GM18520 (cell line): ENCODE results near the gene MCM3AP.

ENCODE experiments used
- ATAC-seq: cut with Tn5 transposase; IDR thresholded peaks from one replicate; pipeline ENCODE4 v1.9.1; 2021; ENCODE audit not compliant: unreplicated experiment

The MCM3AP gene

GRCh38 chr21:46285206-46285661 is at the start of gene MCM3AP:
MCM3AP (minus strand) TSS chr21:46285611; CDS start chr21:46285286, 325 bp downstream.
- no peak for ATAC-seq

- ATAC-seq: no peak
These were observed 49.1 kb upstream of the MCM3AP start for GRCh38 chr21:46334351-46335140.

- no peak for ATAC-seq
These were observed 44.4 kb upstream of the MCM3AP start for GRCh38 chr21:46329796-46330195.

- ATAC-seq: no peak
These were observed 42.7 kb upstream of the MCM3AP start for GRCh38 chr21:46328151-46328550.

- ATAC-seq: no peak
These were observed 42.3 kb upstream of the MCM3AP start for GRCh38 chr21:46327711-46328110.

GRCh38 chr21:46326110-46326703 is 40.8 kb upstream of the MCM3AP start:
- ATAC-seq: no peak

- no peak for ATAC-seq
These were observed 39.9 kb upstream of the MCM3AP start for GRCh38 chr21:46325073-46325912.

GRCh38 chr21:46324390-46325072 is 39.1 kb upstream of the MCM3AP start:
- ATAC-seq: peak; percentile 25

GRCh38 chr21:46323710-46324389 is 38.4 kb upstream of the MCM3AP start, which contains the start of the genes C21orf58 and PCNT:
C21orf58 (minus strand) TSS chr21:46323870; CDS start chr21:46322738, 1,132 bp downstream.
PCNT (plus strand) TSS chr21:46324156; CDS start chr21:46324229, 73 bp downstream.
- peak; percentile 88 for ATAC-seq

GRCh38 chr21:46323227-46323709 is 37.9 kb upstream of the MCM3AP start:
- no peak for ATAC-seq

GRCh38 chr21:46322351-46323226 is 37.2 kb upstream of the MCM3AP start:
- ATAC-seq: no peak

GRCh38 chr21:46320331-46320801 is 35.0 kb upstream of the MCM3AP start:
- no peak for ATAC-seq

GRCh38 chr21:46319186-46319585 is 33.8 kb upstream of the MCM3AP start:
- ATAC-seq: no peak

GRCh38 chr21:46318464-46318845 is 33.0 kb upstream of the MCM3AP start:
- ATAC-seq: no peak

- no peak for ATAC-seq
These were observed 32.5 kb upstream of the MCM3AP start for GRCh38 chr21:46317710-46318463.

- no peak for ATAC-seq
These were observed 31.4 kb upstream of the MCM3AP start for GRCh38 chr21:46316708-46317324.

- no peak for ATAC-seq
These were observed 29.1 kb upstream of the MCM3AP start for GRCh38 chr21:46314441-46315020.
